22Rv1 (cell line): Measurements from ENCODE around the gene UNG.
"Not testable (repeated sequence)": the region's sequence is repeated elsewhere in the genome, so short reads cannot be mapped to it uniquely, and the experiment has no call there.

Experiments used
- H3K27ac ChIP-seq: fragments of 450-650 bp; 2 replicates; pipeline ENCODE4 v1.5.1; 2017
- ZFX ChIP-seq: fragments of 450-650 bp; IDR thresholded peaks from 2 replicates; pipeline ENCODE4 v1.6.1; 2017; ENCODE audit warnings: antibody characterized with exemption, borderline replicate concordance
- TF ChIP-seq, protein P1 (sequence below): fragments of 450-650 bp; IDR thresholded peaks from 2 replicates; pipeline ENCODE4 v1.5.1; 2017; ENCODE audit warnings: mild to moderate bottlenecking

The UNG gene

DNA sequence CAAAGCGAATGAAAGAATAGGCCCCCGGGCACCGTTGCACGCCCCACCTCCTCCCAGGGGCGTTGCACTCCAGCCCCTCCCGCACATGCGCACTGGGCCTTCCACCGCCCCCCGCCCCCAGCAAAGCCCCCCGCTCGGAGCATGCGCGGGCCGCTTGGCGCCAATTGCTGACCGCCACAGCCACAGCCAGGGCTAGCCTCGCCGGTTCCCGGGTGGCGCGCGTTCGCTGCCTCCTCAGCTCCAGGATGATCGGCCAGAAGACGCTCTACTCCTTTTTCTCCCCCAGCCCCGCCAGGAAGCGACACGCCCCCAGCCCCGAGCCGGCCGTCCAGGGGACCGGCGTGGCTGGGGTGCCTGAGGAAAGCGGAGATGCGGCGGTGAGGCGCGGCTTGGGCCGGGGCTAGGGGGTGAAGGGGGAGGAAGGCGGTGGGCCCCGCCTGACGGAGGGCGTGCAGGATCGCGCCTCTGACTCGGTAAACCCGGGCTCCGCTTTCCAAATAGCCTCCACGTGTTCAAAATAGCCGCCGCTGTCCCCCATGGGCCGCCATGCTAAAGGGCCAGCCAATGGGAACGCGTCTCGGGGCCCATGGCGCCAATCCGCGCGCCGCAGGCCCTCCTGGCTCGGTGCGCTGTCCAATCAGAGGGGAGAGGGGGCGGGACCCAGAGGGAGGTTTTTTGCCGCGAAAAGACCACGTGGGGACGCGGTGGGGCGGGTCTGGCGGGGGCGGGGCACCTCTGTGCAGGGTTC lies at the start of gene UNG:
UNG (plus strand) TSS at position 163 of the 748 bp plus-strand sequence; CDS start at position 246, 83 bp downstream.
- H3K27ac ChIP-seq: peak within 1 kb of the TSS; percentile 97
- TF ChIP-seq ZFX: no peak
- TF ChIP-seq, protein P1, sequence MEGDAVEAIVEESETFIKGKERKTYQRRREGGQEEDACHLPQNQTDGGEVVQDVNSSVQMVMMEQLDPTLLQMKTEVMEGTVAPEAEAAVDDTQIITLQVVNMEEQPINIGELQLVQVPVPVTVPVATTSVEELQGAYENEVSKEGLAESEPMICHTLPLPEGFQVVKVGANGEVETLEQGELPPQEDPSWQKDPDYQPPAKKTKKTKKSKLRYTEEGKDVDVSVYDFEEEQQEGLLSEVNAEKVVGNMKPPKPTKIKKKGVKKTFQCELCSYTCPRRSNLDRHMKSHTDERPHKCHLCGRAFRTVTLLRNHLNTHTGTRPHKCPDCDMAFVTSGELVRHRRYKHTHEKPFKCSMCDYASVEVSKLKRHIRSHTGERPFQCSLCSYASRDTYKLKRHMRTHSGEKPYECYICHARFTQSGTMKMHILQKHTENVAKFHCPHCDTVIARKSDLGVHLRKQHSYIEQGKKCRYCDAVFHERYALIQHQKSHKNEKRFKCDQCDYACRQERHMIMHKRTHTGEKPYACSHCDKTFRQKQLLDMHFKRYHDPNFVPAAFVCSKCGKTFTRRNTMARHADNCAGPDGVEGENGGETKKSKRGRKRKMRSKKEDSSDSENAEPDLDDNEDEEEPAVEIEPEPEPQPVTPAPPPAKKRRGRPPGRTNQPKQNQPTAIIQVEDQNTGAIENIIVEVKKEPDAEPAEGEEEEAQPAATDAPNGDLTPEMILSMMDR: no peak

DNA sequence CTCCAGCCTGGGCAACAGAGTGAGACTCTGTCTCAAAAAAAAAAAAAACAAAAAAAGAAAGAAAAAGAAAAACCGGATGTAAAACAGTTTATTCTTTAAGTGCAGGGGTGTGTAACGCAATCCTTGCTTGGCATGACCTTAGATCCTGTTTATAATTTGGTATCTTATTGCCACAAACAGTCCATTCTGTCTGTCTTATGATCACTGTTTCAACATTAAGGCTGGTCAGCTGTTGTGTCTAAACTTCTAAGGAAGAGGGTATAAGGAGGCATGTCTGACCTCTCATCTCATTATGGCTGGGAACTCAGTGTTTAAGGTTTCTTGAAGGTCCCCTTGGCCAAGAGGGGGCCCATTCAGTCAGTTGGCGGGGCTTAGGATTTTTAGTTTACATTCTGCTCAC lies 48.7 kb upstream of the UNG start:
- not testable (repeated sequence) for H3K27ac ChIP-seq

DNA sequence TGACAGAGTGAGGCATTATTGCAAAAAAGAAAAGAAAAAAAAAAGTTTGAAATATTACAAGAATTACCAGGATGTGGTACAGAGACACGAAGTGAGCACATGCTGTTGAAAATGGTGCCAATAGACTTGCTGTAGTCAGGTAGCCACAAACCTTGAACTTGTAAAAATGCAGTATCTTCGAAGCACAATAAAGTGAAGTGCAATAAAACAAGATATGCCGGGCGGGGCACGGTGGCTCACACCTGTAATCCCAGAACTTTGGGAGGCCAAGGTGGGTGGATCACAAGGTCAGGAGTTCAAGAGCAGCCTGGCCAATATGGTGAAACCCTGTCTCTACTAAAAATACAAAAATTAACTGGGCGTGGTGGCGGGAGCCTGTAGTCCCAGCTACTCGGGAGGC lies 47.6 kb upstream of the UNG start:
- not testable (repeated sequence) for H3K27ac ChIP-seq

DNA sequence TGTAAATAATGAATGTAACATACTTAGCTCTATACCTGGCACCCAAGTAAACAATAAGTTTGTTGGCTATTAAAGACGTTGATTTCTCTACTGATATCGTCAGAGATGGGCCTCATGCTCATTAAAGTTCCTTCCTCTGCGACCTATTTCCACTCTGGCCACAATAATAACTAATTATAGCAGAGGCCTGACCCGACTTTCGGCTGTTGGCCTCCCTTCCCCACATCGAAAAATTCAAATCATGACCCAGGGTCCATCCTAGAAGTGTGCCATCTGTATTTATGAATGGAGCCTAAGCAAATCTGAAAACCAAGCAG lies 45.3 kb upstream of the UNG start:
- peak overlapping the region; percentile 44 for H3K27ac ChIP-seq
- TF ChIP-seq ZFX: no peak
- TF ChIP-seq, protein P1: no peak

DNA sequence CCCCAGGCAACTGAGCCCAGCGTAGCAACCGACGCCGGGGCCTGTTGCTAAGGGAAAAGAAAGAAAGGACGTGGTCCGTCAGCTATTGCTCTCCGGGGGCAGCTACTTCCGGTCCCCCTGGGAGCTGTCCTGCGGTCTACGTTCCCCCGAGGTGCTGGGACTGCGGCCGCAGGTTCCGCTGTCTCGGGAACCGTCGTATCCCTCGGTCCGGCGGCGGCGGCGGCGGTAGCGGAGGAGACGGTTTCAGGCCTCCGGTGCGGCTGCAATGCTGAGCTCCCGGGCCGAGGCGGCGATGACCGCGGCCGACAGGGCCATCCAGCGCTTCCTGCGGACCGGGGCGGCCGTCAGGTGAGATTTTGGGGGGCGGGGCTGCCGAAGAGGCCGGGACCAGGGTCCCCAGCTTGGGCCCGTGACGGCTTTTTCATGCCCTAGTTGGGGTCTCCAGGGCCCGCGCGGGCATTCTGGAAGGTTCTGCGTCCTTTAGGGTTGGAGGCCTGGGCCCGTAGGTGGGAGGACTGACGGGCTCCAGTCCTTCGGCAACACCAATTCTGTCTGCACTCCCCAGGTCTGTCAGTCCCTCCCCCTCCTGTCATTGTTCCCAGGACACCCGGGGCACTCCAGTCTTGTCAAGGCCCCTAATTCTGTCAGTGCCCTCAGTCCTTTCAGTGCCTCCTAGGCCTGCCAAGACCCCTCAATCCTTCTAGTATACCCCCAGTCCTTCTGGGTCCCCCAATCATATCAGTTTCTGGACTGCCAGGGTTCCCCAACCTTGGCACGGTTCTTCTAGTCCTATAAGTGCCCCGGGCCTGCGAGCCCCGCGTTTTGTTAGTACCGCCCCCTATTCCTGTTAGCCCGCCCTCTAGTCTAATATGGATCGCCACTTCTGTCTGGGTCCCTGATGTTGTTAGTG lies 44.7 kb upstream of the UNG start, which contains the start of gene USP30:
USP30 (plus strand) TSS at position 163 of the 910 bp plus-strand sequence; CDS start at position 266, 103 bp downstream.
- TF ChIP-seq, protein P1: no peak
- no peak for TF ChIP-seq ZFX
- H3K27ac ChIP-seq: peak within 1 kb of the TSS; percentile 44

DNA sequence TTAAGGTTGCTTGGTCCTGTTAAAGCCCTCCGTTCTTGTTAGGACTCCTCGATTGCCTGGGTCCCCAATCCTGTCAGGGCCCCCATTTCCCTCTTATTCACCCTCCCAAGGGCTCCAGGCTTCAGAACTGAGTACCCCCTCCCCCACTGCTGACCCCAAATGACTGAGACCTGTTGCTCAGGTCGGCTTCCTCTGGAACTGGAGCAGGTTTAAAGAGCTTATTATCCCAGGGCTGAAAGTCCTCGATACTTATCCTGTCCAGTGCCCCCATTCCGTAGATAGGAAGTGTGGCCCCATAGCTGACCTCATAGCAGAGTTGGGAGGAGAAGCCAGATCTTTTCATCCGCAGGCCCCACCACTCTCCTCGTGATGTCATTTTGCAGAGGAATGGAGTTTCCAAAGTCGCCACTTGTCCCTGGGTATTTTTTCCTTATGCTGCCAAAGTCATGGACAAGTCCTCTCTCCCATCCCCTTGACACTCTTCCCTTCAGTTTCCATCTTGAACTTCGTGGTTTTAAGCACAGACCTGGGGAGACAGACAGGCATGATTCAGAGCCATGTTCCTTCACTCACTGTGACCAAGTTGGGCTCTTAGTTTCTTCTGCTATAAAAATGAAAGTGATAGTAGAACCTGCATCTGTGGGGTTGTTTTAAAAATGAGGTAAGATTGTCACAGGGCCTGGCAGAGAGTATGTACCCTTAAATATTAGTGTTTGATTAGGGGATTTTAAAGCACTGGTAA lies 43.8 kb upstream of the UNG start:
- TF ChIP-seq, protein P1: no peak
- no peak for TF ChIP-seq ZFX
- no peak overlapping the region; the same call in 1 of the 2 replicates for H3K27ac ChIP-seq

DNA sequence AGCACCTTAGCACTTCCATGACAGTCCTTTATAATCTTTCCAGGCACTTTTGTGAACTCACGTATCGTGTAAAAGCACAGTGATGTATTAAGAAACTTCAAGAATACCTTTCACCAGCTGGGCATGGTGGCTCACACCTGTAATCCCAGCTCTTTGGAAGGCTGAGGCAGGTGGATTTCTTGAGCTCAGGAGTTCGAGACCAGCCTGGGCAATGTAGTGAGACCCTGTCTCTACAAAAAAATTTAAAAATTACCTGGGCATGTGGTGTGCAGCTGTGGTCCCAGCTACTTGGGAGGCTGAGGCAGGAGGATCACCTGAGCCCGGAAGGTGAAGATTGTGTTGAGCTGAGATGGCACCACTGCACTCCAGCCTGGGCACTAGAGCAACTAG lies 43.3 kb upstream of the UNG start:
- not testable (repeated sequence) for H3K27ac ChIP-seq

DNA sequence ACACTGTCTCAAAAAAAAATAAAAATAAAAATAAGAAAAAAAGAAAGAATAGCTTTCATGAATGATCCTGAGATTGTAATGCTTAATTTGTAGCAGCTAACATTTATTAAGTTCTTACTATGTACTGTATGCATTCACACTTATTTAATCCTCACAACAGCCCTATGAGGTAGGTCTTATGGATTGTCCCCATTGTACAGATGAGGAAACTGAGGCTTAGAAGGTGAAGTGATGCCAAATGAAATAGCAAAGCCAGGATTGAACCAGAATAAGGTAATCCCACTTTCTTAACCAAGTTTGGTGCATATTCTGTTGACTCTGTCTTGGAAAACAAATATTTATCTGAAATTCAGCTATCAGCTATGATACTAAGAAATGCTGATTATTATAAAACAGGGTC lies 42.9 kb upstream of the UNG start:
- H3K27ac ChIP-seq: no peak overlapping the region
- TF ChIP-seq, protein P1: no peak
- no peak for TF ChIP-seq ZFX
